GM10248 (cell line): ENCODE measurements around the gene LRRC51.
"Not testable (repeated sequence)": the region's sequence is repeated elsewhere in the genome, so short reads cannot be mapped to it uniquely, and the experiment has no call there.

Experiments used
- CTCF ChIA-PET: fragments of 300-600 bp; sonication (Branson Sonifier 250); formaldehyde crosslinking; extraction: SDS; loops from one replicate; lab custom pipeline; 2021; ENCODE audit warnings: antibody characterized with exemption; lab: Yijun Ruan, JAX
- POLR2A ChIA-PET: fragments of 350-650 bp; sonication (Branson Sonifier 250); formaldehyde crosslinking; extraction: SDS; loops from one replicate; lab custom pipeline; 2020; ENCODE audit warnings: antibody characterized with exemption; lab: Yijun Ruan, JAX
- DNase-seq: peaks from one replicate; pipeline ENCODE4 v3.0.0; 2012; ENCODE audit errors: extremely low spot score
- TF ChIP-seq, protein P1 (sequence below): IDR thresholded peaks from 2 replicates; pipeline ENCODE4 v1.5.1; 2012; ENCODE audit warnings: mild to moderate bottlenecking, low read depth; ENCODE audit errors: extremely low read depth, missing control alignments, control extremely low read depth

LRRC51 gene

DNA sequence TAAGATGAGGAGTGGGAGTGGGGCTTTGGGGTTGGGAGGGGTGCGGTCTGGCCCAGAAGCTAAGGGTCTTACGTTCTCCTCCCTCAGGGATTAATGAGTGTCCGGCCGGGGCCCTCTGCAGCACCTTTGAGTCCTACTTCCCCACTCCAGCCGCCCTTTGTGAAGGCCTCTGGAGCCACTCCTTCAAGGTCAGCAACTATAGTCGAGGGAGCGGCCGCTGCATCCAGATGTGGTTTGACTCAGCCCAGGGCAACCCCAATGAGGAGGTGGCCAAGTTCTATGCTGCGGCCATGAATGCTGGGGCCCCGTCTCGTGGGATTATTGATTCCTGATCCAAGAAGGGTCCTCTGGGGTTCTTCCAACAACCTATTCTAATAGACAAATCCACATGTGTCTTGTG is 58.9 kb downstream of the LRRC51 start:
- CTCF ChIA-PET = interaction anchor here (1.9 kb wide), 1 partner anchor 114 kb away, joined by 4 read pairs; no protein-coding TSS in a partner anchor
- POLR2A ChIA-PET = no interaction called here
- TF ChIP-seq, protein P1, sequence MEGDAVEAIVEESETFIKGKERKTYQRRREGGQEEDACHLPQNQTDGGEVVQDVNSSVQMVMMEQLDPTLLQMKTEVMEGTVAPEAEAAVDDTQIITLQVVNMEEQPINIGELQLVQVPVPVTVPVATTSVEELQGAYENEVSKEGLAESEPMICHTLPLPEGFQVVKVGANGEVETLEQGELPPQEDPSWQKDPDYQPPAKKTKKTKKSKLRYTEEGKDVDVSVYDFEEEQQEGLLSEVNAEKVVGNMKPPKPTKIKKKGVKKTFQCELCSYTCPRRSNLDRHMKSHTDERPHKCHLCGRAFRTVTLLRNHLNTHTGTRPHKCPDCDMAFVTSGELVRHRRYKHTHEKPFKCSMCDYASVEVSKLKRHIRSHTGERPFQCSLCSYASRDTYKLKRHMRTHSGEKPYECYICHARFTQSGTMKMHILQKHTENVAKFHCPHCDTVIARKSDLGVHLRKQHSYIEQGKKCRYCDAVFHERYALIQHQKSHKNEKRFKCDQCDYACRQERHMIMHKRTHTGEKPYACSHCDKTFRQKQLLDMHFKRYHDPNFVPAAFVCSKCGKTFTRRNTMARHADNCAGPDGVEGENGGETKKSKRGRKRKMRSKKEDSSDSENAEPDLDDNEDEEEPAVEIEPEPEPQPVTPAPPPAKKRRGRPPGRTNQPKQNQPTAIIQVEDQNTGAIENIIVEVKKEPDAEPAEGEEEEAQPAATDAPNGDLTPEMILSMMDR = no peak
- DNase-seq = no peak

DNA sequence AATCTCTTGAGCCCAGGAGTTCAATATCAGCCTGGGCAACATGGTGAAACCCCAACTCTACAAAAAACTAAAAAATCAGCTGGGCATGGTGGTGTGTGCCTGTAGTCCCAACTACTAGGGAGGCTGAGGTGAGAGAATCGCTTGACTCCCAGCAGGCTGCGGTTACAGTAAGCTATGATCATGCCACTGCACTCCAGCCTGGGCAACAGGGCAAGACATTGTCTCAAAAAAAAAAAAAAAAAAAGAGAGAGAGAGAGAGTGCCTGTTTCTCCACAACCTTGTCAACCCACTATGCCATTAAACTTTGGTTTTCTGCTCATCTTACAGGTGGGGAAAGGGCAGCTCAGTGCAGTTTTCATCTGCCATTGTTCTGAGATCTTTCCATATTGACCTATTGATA is 60.0 kb downstream of the LRRC51 start:
- POLR2A ChIA-PET = no interaction called here
- CTCF ChIA-PET = interaction anchor here (1.3 kb wide), 1 partner anchor 11 kb away, joined by 4 read pairs; no protein-coding TSS in a partner anchor
- DNase-seq = no peak
- TF ChIP-seq, protein P1 = no peak

DNA sequence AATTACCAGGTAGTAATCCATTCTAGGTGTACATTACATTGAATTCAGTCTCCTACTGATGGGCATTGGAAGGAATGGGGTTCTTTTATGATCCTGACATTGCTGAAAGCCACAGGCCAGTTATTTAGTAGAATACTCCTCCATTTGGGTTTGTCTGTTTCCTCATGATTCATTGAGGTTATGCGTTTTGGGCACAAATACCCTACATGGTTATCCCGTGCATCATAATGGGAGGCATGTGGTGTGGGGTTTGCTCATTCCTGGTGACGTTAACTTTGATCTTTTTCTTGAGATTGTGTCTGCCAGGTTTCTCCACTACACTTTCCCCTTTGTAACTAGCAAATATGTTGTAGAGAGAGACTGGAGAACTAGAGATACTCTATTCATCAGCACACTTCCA is 60.4 kb downstream of the LRRC51 start:
- ChIA-PET CTCF (interaction anchor here (1.3 kb wide), 1 partner anchor 12 kb away, joined by 4 read pairs; no protein-coding TSS in a partner anchor), POLR2A (no interaction called here)
- TF ChIP-seq, protein P1 = no peak
- no peak for DNase-seq

DNA sequence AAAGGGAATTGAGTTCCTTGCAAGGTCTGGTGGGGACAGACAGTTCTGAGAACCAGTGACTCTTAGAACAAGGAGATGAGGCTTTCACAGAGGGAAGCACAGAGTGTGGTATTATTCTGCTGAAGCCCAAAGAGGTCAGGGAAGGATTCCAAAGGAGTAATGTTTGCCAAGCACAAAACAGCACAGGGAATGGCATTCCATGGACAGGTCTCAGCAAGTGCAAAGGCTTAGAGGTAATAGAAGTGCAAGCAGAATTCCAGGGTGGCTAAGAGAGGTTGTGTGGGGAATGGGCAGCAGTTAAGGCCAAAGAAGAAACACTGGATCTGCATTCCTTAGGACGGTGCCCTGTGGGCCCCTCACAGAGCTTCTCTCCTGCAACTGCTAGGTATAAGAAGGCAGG is 61.4 kb downstream of the LRRC51 start:
- CTCF ChIA-PET = interaction anchor here (7.4 kb wide), 1 partner anchor 118 kb away, joined by 98 read pairs; no protein-coding TSS in a partner anchor
- POLR2A ChIA-PET, DNase-seq: not testable (repeated sequence)

DNA sequence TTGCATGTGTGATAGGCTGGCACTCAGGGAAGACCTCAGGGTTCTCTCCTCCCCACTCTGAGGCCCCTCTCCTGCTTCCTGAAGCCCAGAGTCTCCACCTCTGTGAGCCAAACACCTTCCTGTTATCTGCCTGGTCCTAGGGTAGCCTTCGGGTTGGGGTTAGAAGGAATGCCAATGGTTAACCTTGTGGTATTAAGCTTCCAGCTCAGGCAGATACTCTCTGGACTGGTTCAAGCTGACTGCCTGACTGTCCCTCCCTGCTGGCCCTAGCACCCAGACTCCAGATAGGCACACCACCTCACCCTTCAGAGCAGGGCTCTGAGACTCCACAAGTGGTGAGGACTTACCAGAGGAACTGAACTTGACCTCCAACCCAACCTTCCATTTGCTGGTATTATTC is 61.9 kb downstream of the LRRC51 start:
- DNase-seq, POLR2A ChIA-PET: not testable (repeated sequence)
- CTCF ChIA-PET = interaction anchor here (1.3 to 7.4 kb wide), 8 partner anchors 15 to 288 kb away, joined by 7 to 98 read pairs (median 22); no protein-coding TSS in a partner anchor

DNA sequence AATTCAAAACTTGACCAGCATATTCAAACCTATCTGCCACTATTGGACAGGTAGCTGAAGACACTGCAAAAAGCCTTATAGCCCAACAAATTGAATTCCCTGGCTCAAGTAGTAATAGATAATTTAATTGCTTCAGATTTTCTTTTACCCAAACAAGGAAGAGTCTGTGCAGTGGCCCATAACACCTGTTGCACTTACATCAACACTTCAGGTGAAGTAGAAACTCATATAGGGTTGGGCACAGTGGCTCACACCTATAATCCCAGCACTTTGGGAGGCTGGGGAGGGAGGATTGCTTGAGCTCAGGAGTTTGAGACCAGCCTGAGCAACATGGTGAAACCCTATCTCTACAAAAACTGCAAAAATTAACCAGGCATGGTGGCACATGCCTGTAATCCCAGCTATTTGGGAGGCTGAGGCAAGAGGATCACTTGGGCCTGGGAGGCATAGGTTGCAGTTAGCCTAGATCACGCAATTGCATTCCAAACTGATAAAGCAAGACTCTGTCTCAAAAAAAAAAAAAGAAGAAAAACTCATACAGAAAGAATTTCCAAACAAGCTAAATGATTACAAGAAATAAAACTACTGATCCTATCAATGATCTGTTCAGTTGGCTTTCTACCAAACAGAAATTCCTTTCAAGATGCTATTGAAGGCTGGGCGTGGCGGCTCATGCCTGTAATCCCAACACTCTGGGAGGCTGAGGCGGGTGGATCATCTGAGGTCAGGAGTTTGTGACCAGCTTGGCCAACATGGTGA is 64.3 kb downstream of the LRRC51 start:
- TF ChIP-seq, protein P1 = no peak
- ChIA-PET POLR2A (no interaction called here), CTCF (interaction anchor here (0.7 to 7.4 kb wide), 36 partner anchors 9 to 289 kb away, joined by 3 to 98 read pairs (median 6); partner anchors contain the start of genes ANAPC15, CLPB and XNDC1N)
- DNase-seq = no peak
